ENCODE results near the gene EVA1C. TPM values are rescaled to one million over a fixed set of nuclear protein-coding genes. Genes with fewer than 3 reads are reported as not detected.
"Not testable (repeated sequence)": the region's sequence is repeated elsewhere in the genome, so short reads cannot be mapped to it uniquely, and the experiment has no call there.

Gene EVA1C
- polyA plus RNA-seq, 1 donor from 2014 or later, result 2.1 TPM

GRCh38 chr21:32389337-32390015, 23.0 kb upstream of the EVA1C start:
- no peak overlapping the region for H3K27ac ChIP-seq (ENCODE audit: low read length)
- no peak overlapping the region for H2AFZ ChIP-seq (ENCODE audit: low read depth, low read length)
- H3K9me3 ChIP-seq (ENCODE audit: low read length), result no peaks in the 10 kb centered on the region
- TF ChIP-seq, protein P1, sequence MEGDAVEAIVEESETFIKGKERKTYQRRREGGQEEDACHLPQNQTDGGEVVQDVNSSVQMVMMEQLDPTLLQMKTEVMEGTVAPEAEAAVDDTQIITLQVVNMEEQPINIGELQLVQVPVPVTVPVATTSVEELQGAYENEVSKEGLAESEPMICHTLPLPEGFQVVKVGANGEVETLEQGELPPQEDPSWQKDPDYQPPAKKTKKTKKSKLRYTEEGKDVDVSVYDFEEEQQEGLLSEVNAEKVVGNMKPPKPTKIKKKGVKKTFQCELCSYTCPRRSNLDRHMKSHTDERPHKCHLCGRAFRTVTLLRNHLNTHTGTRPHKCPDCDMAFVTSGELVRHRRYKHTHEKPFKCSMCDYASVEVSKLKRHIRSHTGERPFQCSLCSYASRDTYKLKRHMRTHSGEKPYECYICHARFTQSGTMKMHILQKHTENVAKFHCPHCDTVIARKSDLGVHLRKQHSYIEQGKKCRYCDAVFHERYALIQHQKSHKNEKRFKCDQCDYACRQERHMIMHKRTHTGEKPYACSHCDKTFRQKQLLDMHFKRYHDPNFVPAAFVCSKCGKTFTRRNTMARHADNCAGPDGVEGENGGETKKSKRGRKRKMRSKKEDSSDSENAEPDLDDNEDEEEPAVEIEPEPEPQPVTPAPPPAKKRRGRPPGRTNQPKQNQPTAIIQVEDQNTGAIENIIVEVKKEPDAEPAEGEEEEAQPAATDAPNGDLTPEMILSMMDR (IDR thresholded peaks at IDR 0.05; ENCODE audit: poor library complexity, severe bottlenecking), result no peak
- TF ChIP-seq EP300 (conservative IDR thresholded peaks at IDR 0.05; ENCODE audit: poor library complexity, severe bottlenecking), result no peak
- no peak for TF ChIP-seq MXI1 (conservative IDR thresholded peaks at IDR 0.05; ENCODE audit: poor library complexity, severe bottlenecking)
- TF ChIP-seq, protein P2, sequence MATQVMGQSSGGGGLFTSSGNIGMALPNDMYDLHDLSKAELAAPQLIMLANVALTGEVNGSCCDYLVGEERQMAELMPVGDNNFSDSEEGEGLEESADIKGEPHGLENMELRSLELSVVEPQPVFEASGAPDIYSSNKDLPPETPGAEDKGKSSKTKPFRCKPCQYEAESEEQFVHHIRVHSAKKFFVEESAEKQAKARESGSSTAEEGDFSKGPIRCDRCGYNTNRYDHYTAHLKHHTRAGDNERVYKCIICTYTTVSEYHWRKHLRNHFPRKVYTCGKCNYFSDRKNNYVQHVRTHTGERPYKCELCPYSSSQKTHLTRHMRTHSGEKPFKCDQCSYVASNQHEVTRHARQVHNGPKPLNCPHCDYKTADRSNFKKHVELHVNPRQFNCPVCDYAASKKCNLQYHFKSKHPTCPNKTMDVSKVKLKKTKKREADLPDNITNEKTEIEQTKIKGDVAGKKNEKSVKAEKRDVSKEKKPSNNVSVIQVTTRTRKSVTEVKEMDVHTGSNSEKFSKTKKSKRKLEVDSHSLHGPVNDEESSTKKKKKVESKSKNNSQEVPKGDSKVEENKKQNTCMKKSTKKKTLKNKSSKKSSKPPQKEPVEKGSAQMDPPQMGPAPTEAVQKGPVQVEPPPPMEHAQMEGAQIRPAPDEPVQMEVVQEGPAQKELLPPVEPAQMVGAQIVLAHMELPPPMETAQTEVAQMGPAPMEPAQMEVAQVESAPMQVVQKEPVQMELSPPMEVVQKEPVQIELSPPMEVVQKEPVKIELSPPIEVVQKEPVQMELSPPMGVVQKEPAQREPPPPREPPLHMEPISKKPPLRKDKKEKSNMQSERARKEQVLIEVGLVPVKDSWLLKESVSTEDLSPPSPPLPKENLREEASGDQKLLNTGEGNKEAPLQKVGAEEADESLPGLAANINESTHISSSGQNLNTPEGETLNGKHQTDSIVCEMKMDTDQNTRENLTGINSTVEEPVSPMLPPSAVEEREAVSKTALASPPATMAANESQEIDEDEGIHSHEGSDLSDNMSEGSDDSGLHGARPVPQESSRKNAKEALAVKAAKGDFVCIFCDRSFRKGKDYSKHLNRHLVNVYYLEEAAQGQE (IDR thresholded peaks at IDR 0.05; ENCODE audit: borderline replicate concordance), result no peak
- TF ChIP-seq SMC3 (conservative IDR thresholded peaks at IDR 0.05; ENCODE audit: poor library complexity), result no peak
- TF ChIP-seq POLR2AphosphoS5 (IDR thresholded peaks at IDR 0.05), result no peak
- TF ChIP-seq TAF1 (IDR thresholded peaks at IDR 0.05; ENCODE audit: low read depth), result no peak
- no peak for TF ChIP-seq EZH2 (IDR thresholded peaks at IDR 0.05; ENCODE audit: borderline replicate concordance, insufficient read depth, low read length, poor library complexity, severe bottlenecking)
- TF ChIP-seq RAD21 (conservative IDR thresholded peaks at IDR 0.05), result no peak
- H3F3A ChIP-seq (ENCODE audit: insufficient read depth, low read length, poor library complexity, severe bottlenecking), result no peaks in the 10 kb centered on the region
- H3K4me2 ChIP-seq (ENCODE audit: low read length), result no peak overlapping the region
- no peak overlapping the region for H3K4me3 ChIP-seq (ENCODE audit: low read length)
- H3K79me2 ChIP-seq (replicated peaks; ENCODE audit: insufficient read depth, low read length), result peaks cover 8% of the 10 kb centered on the region
- H3K9me2 ChIP-seq (ENCODE audit: insufficient read depth, low read length), result no peaks in the 10 kb centered on the region
- no peaks in the 10 kb centered on the region for H3K27me3 ChIP-seq (ENCODE audit: insufficient read depth, low read depth, low read length)
- H4K20me1 ChIP-seq (ENCODE audit: insufficient read depth), result no peaks in the 10 kb centered on the region
- no peak overlapping the region for H3K9ac ChIP-seq (ENCODE audit: low read length)
- no peaks in the 10 kb centered on the region for H3K36me3 ChIP-seq (ENCODE audit: insufficient read depth, low read length)

DNA sequence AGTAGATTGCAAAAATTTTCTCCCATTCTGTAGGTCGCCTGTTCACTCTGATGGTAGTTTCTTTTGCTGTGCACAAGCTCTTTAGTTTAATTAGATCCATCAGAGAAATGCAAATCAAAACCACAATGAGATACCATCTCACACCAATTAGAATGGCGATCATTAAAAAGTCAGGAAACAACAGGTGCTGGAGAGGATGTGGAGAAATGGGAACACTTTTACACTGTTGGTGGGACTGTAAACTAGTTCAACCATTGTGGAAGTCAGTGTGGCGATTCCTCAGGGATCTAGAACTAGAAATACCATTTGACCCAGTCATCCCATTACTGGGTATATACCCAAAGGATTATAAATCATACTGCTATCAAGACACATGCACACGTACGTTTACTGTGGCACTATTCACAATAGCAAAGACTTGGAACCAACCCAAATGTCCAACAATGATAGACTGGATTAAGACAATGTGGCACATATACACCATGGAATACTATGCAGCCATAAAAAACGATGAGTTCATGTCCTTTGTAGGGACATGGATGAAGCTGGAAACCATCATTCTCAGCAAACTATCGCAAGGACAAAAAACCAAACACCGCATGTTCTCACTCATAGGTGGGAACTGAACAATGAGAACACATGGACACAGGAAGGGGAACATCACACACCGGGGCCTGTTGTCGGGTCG, 21.8 kb upstream of the EVA1C start:
- not testable (repeated sequence) for H3K9ac ChIP-seq (ENCODE audit: low read length); H3K4me3 ChIP-seq (ENCODE audit: low read length); H3K4me2 ChIP-seq (ENCODE audit: low read length); H3K27me3 ChIP-seq (ENCODE audit: insufficient read depth, low read depth, low read length); H3K9me2 ChIP-seq (ENCODE audit: insufficient read depth, low read length); H3K36me3 ChIP-seq (ENCODE audit: insufficient read depth, low read length); H3K27ac ChIP-seq (ENCODE audit: low read length); H3K79me2 ChIP-seq (replicated peaks; ENCODE audit: insufficient read depth, low read length); H4K20me1 ChIP-seq (ENCODE audit: insufficient read depth); H2AFZ ChIP-seq (ENCODE audit: low read depth, low read length); H3F3A ChIP-seq (ENCODE audit: insufficient read depth, low read length, poor library complexity, severe bottlenecking); H3K9me3 ChIP-seq (ENCODE audit: low read length)
